ENCODE data around the gene LYRM7. TPM values are rescaled to one million over a fixed set of nuclear protein-coding genes. Genes with fewer than 3 reads are reported as not detected.

Gene LYRM7
- total and polyA plus RNA-seq, 10 of the 15 experiments (the other 5 are each of a cell fraction or from before 2014, with no cell fraction given), result 9.2 to 68.8 (median 20.2) TPM

- no peak for TF ChIP-seq BCL11A (IDR thresholded peaks at IDR 0.05; ENCODE audit: low read depth, low read length)
- TF ChIP-seq RAD21 (IDR thresholded peaks at IDR 0.05; ENCODE audit: insufficient read depth, low read depth, low read length), result peak; percentile 38
- TF ChIP-seq ZBTB40 (IDR thresholded peaks at IDR 0.05; ENCODE audit: borderline replicate concordance), result no peak
- TF ChIP-seq ZNF207 (IDR thresholded peaks at IDR 0.05; ENCODE audit: borderline replicate concordance), result no peak
- TF ChIP-seq MYC (IDR thresholded peaks at IDR 0.05; ENCODE audit: insufficient read depth, insufficient read length, insufficient replicate concordance, low read length, severe bottlenecking), result peak; percentile 52
- TF ChIP-seq SMC3 (IDR thresholded peaks at IDR 0.05; ENCODE audit: borderline replicate concordance, low read length), result peak; percentile 32; the same call in 1 of the 2 replicates
- peak; percentile 35; the same call in 1 of the 2 replicates for TF ChIP-seq POLR2A (IDR thresholded peaks at IDR 0.05; ENCODE audit: low read depth, low read length)
- TF ChIP-seq EED (IDR thresholded peaks at IDR 0.05; ENCODE audit: low read depth), result 0 out of 2 replicates have a peak, but pooled peaks have one; percentile 7
- peak; percentile 55; the same call in 1 of the 2 replicates for TF ChIP-seq DPF2 (IDR thresholded peaks at IDR 0.05)
- TF ChIP-seq NR2C2 (IDR thresholded peaks at IDR 0.05; ENCODE audit: borderline replicate concordance, control insufficient read depth, insufficient read length, low read depth), result no peak
- TF ChIP-seq NBN (IDR thresholded peaks at IDR 0.05), result no peak
- TF ChIP-seq RUNX3 (IDR thresholded peaks at IDR 0.05; ENCODE audit: low read length), result 0 out of 2 replicates have a peak, but pooled peaks have one; percentile 10
- no peak for TF ChIP-seq PRDM15 (CRISPR knock-in tag; IDR thresholded peaks at IDR 0.05)
- TF ChIP-seq BACH1 (IDR thresholded peaks at IDR 0.05; ENCODE audit: borderline replicate concordance), result peak; percentile 50
- 0 out of 2 replicates have a peak, but pooled peaks have one; percentile 15 for TF ChIP-seq CREM (IDR thresholded peaks at IDR 0.05; ENCODE audit: low read depth)
- no peak for TF ChIP-seq IKZF1 (conservative IDR thresholded peaks at IDR 0.05)
- peak; percentile 84; the same call in 1 of the 2 replicates for TF ChIP-seq ZNF217 (IDR thresholded peaks at IDR 0.05)
- peak; percentile 84 for TF ChIP-seq LARP7 (IDR thresholded peaks at IDR 0.05)
- no peak for TF ChIP-seq RELA (IDR thresholded peaks at IDR 0.05; ENCODE audit: borderline replicate concordance, partially characterized antibody)
- TF ChIP-seq JUNB (IDR thresholded peaks at IDR 0.05), result no peak
- TF ChIP-seq CBX3 (IDR thresholded peaks at IDR 0.05; ENCODE audit: borderline replicate concordance, low read depth), result no peak
- no peak for TF ChIP-seq ATF7 (IDR thresholded peaks at IDR 0.05; ENCODE audit: low read depth)
- 0 out of 2 replicates have a peak, but pooled peaks have one; percentile 80 for TF ChIP-seq CHD1 (IDR thresholded peaks at IDR 0.05; ENCODE audit: low read depth, low read length)
- TF ChIP-seq GABPA (IDR thresholded peaks at IDR 0.05; ENCODE audit: low read depth), result no peak
Measured at GRCh38 chr5:131164191-131165118, 6.3 kb upstream of the LYRM7 start (continued).
